ENCODE data around the gene DNAJB6.

Gene DNAJB6

DNA sequence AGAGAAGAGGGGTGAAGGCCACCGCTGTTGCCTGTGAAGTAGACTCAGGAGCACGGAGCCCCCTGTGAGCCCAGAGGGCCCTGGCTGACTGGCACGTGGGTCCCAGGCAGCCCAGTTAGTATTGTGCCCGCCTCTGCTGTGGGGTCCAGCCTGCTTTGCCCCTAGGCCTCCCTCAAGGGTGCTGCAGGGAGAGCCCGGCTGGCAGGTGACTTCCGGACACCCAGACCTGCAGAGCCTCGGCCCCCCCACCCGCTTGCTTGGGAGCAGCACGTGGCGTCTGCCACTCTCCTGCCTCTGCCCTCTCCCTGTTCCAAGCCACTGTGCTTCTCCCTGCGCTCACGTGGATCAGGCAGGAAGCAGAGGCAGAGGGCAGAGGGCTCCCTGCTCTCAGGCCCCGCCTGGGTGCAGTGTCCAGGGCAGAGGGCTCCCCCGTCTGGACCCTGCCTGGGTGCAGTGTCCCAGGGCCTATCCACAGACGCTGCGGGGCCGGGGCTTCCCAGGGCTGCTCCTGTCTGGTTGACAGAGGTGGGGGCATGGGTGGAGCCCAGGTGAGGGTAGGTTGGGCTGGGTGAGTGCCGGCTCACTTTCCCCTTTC lies 88.4 kb downstream of the DNAJB6 start:
- Histone ChIP-seq H4K20me1 (ENCODE audit: insufficient read depth, low read length) (no peaks in the 10 kb centered on the region), H3K27ac (ENCODE audit: low read length) (no peak overlapping the region), H3K79me2 (ENCODE audit: insufficient read depth, low read length) (no peaks in the 10 kb centered on the region), H3K9me3 (ENCODE audit: insufficient read depth, low read length, severe bottlenecking) (no peaks in the 10 kb centered on the region), H3K27me3 (ENCODE audit: insufficient read depth, low read length, poor library complexity) (no peaks in the 10 kb centered on the region), H3K4me2 (ENCODE audit: insufficient read depth, low read length) (no peak overlapping the region), H2AFZ (ENCODE audit: low read depth, low read length) (no peak overlapping the region), H3K4me1 (ENCODE audit: insufficient read depth, low read length) (no peaks in the 10 kb centered on the region), H3K9ac (ENCODE audit: low read depth, low read length) (no peak overlapping the region), H3K4me3 (ENCODE audit: low read depth in 1 of 2, low read length in 2 of 2) (no peak overlapping the region), H3K36me3 (ENCODE audit: insufficient read depth, low read length) (no peaks in the 10 kb centered on the region; the same call in 1 of the 2 replicates)
- TF ChIP-seq, protein P1, sequence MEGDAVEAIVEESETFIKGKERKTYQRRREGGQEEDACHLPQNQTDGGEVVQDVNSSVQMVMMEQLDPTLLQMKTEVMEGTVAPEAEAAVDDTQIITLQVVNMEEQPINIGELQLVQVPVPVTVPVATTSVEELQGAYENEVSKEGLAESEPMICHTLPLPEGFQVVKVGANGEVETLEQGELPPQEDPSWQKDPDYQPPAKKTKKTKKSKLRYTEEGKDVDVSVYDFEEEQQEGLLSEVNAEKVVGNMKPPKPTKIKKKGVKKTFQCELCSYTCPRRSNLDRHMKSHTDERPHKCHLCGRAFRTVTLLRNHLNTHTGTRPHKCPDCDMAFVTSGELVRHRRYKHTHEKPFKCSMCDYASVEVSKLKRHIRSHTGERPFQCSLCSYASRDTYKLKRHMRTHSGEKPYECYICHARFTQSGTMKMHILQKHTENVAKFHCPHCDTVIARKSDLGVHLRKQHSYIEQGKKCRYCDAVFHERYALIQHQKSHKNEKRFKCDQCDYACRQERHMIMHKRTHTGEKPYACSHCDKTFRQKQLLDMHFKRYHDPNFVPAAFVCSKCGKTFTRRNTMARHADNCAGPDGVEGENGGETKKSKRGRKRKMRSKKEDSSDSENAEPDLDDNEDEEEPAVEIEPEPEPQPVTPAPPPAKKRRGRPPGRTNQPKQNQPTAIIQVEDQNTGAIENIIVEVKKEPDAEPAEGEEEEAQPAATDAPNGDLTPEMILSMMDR (IDR thresholded peaks at IDR 0.05; ENCODE audit: borderline replicate concordance, extremely low read depth, low read length, poor library complexity, severe bottlenecking), result no peak
- TF ChIP-seq EZH2 (IDR thresholded peaks at IDR 0.05; ENCODE audit: borderline replicate concordance, low read depth, low read length, severe bottlenecking), result no peak
- DNase-seq (no peak), ATAC-seq (ENCODE audit: insufficient read depth, low read depth) (0 out of 3 replicates have a peak, but pooled peaks have one; percentile 25)

DNA sequence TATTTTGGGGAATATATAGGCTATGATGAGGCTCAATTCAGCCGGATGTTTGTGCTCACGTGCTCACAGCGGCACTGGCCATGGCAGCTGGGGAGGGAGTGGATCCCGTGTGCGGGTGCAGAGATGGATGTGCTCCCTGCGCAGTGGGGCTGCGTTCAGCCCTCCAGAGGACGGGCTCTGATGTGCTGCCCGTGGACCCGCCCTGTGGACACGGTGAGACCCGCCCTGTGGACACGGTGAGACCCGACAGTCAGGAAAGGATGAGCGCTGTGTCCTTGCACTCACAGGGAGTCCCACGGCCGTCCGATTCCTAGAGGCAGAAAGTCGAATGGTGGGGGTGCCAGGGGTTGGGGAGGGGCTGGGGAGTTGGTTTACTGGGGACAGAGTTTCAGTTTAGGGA lies 89.0 kb downstream of the DNAJB6 start:
- DNase-seq, result no peak
- no peaks in the 10 kb centered on the region for H3K4me1 ChIP-seq (ENCODE audit: insufficient read depth, low read length)
- H3K4me2 ChIP-seq (ENCODE audit: insufficient read depth, low read length), result no peak overlapping the region
- H3K9ac ChIP-seq (ENCODE audit: low read depth, low read length), result no peak overlapping the region
- no peaks in the 10 kb centered on the region; the same call in 1 of the 2 replicates for H3K36me3 ChIP-seq (ENCODE audit: insufficient read depth, low read length)
- no peaks in the 10 kb centered on the region for H3K27me3 ChIP-seq (ENCODE audit: insufficient read depth, low read length, poor library complexity)
- H3K79me2 ChIP-seq (ENCODE audit: insufficient read depth, low read length), result no peaks in the 10 kb centered on the region
- no peak overlapping the region for H3K27ac ChIP-seq (ENCODE audit: low read length)
- H4K20me1 ChIP-seq (ENCODE audit: insufficient read depth, low read length), result no peaks in the 10 kb centered on the region
- H3K9me3 ChIP-seq (ENCODE audit: insufficient read depth, low read length, severe bottlenecking), result no peaks in the 10 kb centered on the region
- no peak for ATAC-seq (ENCODE audit: insufficient read depth, low read depth)
- no peak for TF ChIP-seq EZH2 (IDR thresholded peaks at IDR 0.05; ENCODE audit: borderline replicate concordance, low read depth, low read length, severe bottlenecking)
- TF ChIP-seq, protein P1 (IDR thresholded peaks at IDR 0.05; ENCODE audit: borderline replicate concordance, extremely low read depth, low read length, poor library complexity, severe bottlenecking), result no peak
- H3K4me3 ChIP-seq (ENCODE audit: low read depth in 1 of 2, low read length in 2 of 2), result no peak overlapping the region
- H2AFZ ChIP-seq (ENCODE audit: low read depth, low read length), result no peak overlapping the region

DNA sequence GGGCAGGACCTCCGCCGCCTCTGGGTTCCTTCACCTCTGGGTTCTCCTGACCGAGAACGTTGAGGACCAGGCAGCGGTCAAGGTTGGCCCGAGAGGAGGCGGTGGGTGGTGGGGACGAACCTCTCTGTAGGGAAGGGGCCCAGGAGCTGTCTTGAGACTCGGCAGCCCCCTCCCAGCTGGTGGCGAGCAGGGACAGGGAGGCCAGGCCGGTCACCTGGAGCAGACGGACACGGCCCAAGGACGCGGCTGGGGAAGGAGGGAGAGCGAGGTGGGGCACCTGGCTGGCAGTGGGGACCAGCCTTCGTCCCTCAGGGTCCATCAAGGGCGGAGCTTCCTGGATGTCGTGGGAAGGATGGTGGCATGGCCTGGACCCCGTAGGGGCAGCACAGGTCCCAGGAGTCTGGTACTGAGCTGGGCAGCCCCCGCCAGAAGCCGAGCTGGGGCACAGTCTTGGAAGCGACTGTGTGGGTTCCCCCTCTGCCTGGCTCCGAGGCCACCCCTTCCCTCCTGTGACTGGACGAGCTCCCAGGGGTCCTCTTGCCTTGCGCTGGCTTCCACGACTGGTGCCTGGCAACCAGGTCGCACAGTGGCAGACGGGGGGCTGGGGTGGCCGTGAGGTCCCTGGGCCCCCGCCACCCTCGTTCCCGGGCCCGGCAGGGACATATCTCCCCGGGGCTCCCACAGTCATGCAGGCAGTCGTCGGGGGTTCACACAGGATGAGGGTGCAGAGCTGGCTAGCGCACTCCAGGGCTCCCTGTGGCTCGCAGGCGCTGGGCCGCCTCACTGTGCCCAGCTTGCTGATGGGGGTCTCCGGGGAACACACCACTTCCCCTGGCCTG lies 89.9 kb downstream of the DNAJB6 start:
- no peak overlapping the region for H3K4me2 ChIP-seq (ENCODE audit: insufficient read depth, low read length)
- ATAC-seq (ENCODE audit: insufficient read depth, low read depth) (peak; percentile 18; the same call in 1 of the 3 replicates), DNase-seq (no peak)
- no peak for TF ChIP-seq EZH2 (IDR thresholded peaks at IDR 0.05; ENCODE audit: borderline replicate concordance, low read depth, low read length, severe bottlenecking)
- TF ChIP-seq, protein P1 (IDR thresholded peaks at IDR 0.05; ENCODE audit: borderline replicate concordance, extremely low read depth, low read length, poor library complexity, severe bottlenecking), result no peak
- H3K4me3 ChIP-seq (ENCODE audit: low read depth in 1 of 2, low read length in 2 of 2), result no peak overlapping the region
- no peaks in the 10 kb centered on the region for H3K79me2 ChIP-seq (ENCODE audit: insufficient read depth, low read length)
- no peaks in the 10 kb centered on the region for H3K36me3 ChIP-seq (ENCODE audit: insufficient read depth, low read length)
- H2AFZ ChIP-seq (ENCODE audit: low read depth, low read length), result no peak overlapping the region
- H4K20me1 ChIP-seq (ENCODE audit: insufficient read depth, low read length), result no peaks in the 10 kb centered on the region
- no peak overlapping the region for H3K27ac ChIP-seq (ENCODE audit: low read length)
- H3K9me3 ChIP-seq (ENCODE audit: insufficient read depth, low read length, severe bottlenecking), result no peaks in the 10 kb centered on the region
- H3K4me1 ChIP-seq (ENCODE audit: insufficient read depth, low read length), result no peaks in the 10 kb centered on the region
- H3K9ac ChIP-seq (ENCODE audit: low read depth, low read length), result no peak overlapping the region
- H3K27me3 ChIP-seq (ENCODE audit: insufficient read depth, low read length, poor library complexity), result no peaks in the 10 kb centered on the region
